ENCODE data around the gene ADAT3. TPM values are rescaled to one million over a fixed set of nuclear protein-coding genes. Genes with fewer than 3 reads are reported as not detected.
"Not testable (repeated sequence)": the region's sequence is repeated elsewhere in the genome, so short reads cannot be mapped to it uniquely, and the experiment has no call there.

Gene ADAT3
- total RNA-seq, 2 donors from 2014 or later: 3.9 to 8.4 TPM

DNA sequence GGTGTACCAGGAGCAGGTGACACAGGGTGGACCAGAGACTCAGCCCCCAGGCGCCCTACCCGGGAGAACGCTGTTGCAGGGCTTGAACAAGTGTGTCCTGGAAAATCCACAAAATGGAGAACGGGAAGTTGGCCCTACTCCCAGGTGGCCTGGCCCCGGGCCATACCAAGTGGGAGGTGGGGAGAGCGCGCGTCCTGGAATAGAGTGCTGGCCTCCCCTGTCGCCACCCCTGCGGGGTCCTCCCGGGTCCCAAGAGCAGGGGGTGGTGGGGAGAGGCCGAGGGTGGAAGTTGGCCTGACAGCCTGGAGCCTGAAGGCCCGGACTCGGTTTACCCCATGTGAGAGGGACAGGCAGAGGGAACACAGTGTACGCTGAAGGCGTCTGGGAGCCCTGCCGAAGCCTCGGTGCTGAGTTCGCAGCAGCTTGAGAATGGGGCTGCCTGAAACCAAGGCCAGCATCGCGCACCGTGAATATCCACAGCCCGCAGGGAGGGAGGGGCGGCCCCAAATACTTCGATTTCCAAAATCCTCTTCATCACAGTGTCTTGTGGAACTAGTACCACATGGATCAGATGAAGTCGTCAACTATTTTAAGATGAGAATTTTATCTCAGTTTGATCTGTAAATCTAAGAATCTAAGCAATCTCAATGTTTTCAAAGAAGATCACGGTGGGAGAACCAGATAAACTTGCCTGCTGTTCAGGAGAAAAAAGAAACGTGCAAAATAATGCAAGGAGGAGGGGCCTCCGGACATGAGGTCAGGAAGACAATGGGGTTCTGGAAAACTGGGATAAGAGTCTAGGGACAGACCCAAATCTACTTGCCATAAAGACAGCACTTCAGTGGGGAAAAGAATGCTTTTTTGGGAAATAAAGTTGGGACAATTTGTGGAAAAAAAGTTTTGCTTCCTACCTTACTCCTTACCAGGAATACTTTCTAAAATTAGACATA lies 31.4 kb upstream of the ADAT3 start:
- Histone ChIP-seq H3K4me3 (peak overlapping the region; percentile 71), H3K4me1 (ENCODE audit: control insufficient read depth in 1 of 2, low read depth in 2 of 2) (peaks cover 29 to 37% of the 10 kb centered on the region in 2 donors), H3K9me3 (no peaks in the 10 kb centered on the region), H3K27me3 (replicated peaks; ENCODE audit: insufficient read depth) (no peaks in the 10 kb centered on the region), H3K27ac (peak overlapping the region; percentile 1 to 34), H3K36me3 (no peaks in the 10 kb centered on the region)
- TF ChIP-seq, protein P1, sequence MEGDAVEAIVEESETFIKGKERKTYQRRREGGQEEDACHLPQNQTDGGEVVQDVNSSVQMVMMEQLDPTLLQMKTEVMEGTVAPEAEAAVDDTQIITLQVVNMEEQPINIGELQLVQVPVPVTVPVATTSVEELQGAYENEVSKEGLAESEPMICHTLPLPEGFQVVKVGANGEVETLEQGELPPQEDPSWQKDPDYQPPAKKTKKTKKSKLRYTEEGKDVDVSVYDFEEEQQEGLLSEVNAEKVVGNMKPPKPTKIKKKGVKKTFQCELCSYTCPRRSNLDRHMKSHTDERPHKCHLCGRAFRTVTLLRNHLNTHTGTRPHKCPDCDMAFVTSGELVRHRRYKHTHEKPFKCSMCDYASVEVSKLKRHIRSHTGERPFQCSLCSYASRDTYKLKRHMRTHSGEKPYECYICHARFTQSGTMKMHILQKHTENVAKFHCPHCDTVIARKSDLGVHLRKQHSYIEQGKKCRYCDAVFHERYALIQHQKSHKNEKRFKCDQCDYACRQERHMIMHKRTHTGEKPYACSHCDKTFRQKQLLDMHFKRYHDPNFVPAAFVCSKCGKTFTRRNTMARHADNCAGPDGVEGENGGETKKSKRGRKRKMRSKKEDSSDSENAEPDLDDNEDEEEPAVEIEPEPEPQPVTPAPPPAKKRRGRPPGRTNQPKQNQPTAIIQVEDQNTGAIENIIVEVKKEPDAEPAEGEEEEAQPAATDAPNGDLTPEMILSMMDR (IDR thresholded peaks at IDR 0.05): no peak
- DNase-seq (ENCODE audit: low spot score) (no peak), ATAC-seq (ENCODE audit: insufficient number of reproducible peaks, low FRiP score, low read depth) (no peak)

DNA sequence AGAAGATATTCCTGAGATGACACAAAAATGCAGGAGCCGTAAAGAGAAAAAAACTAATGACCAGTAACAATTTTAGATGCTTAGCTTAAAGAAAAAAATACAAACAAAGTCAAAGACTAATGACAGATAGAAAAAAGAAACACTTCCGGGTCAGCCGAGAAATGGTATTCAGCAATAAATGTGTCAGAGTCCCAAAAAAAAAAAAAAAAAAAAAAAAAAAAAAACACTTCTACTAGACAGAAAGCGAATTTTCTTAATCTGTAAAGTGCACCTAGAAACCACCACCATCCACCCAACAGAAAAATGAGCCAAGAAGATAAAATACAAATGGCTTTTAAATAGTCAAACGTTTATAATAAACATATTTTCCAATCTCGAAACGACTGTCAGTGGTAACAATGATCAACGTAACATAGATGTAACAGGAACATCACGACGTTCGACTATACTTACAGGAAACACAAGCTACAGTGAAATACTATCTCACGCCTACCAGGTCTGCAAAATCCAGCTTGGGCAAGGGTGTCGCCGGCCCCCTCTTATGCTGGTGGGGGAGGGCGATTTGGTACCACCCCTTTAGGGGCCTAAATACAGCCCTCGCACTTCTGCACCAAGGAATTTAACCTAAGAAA lies 30.5 kb upstream of the ADAT3 start:
- H3K4me1 ChIP-seq (ENCODE audit: control insufficient read depth in 1 of 2, low read depth in 2 of 2): peaks cover 29 to 37% of the 10 kb centered on the region in 2 donors
- DNase-seq (ENCODE audit: low spot score): no peak
- ATAC-seq (ENCODE audit: insufficient number of reproducible peaks, low FRiP score, low read depth): no peak
- H3K36me3 ChIP-seq: no peaks in the 10 kb centered on the region
- no peaks in the 10 kb centered on the region for H3K27me3 ChIP-seq (replicated peaks; ENCODE audit: insufficient read depth)
- TF ChIP-seq, protein P1 (IDR thresholded peaks at IDR 0.05): no peak
- H3K27ac ChIP-seq: peak overlapping the region; percentile 71 to 93
- no peaks in the 10 kb centered on the region for H3K9me3 ChIP-seq
- peak overlapping the region; percentile 71 for H3K4me3 ChIP-seq

DNA sequence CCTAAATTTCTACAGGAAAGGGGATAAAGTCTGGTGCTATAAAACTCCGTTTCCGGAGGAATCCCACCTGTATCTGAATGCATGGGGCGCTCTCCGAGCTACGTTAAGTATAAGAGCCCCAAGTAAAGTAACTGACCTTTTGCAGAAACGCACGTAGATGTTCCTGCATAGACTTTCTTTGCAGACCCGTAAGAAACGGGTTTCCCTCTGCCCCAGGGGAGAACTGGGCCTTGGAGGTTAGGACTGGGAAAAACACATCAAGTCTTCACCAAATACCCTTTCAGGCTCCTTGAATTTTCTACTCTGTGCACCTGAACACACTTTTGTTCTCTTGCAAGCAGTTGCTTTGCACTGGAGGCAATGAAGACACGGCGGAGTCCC lies 29.9 kb upstream of the ADAT3 start:
- DNase-seq (ENCODE audit: low spot score); ATAC-seq (ENCODE audit: insufficient number of reproducible peaks, low FRiP score, low read depth); H3K9me3 ChIP-seq; H3K27me3 ChIP-seq (replicated peaks; ENCODE audit: insufficient read depth); H3K36me3 ChIP-seq: not testable (repeated sequence)
- H3K4me3 ChIP-seq: peak overlapping the region; percentile 71
- H3K27ac ChIP-seq: peak overlapping the region; percentile 71 to 93
- H3K4me1 ChIP-seq (ENCODE audit: control insufficient read depth in 1 of 2, low read depth in 2 of 2): peaks cover 29 to 37% of the 10 kb centered on the region in 2 donors

DNA sequence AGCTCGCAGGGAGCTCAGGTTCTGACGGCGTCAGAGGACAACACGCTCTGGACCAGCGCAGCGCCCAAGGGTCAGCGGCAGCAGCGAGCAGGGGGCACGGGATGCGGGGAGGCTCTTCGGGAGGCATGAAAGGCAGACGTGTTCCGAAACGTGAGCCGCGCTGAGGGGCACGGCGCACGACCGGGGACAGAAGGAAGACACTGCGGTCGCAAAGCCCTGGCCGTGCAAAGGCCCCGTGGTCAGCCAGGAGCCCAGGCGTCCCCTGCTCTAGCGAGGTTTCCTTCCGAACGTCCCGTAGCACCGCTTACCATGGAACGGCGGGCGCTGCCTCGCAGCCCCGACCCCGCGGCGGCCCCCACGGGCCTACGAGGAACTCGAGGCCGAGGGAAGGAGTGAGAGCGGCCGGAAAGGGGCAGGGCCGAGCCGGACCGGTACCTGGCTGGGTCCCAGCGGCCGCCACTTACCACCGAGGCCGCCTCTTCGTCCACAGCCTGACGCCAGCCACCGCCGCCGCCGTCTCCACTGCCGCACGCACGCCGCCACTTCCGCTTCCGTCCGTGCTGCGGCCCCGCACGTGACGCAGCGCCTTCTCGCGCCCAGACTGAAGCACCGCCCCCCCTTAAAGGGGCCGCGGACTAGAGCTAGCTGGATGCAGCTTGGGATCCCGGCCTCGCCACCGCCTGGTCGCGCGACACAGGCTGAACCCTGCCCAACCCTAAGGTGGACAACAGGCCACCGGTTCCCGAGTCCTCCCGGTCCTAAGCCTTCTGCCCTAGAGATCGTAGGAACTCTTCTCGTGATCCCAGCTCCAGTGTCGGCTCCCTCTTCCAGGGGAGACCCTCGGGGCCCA lies 29.3 kb upstream of the ADAT3 start:
- Histone ChIP-seq H3K27ac (peak overlapping the region; percentile 71 to 93), H3K9me3 (no peaks in the 10 kb centered on the region), H3K4me1 (ENCODE audit: control insufficient read depth in 1 of 2, low read depth in 2 of 2) (peaks cover 29 to 41% of the 10 kb centered on the region in 2 donors), H3K36me3 (no peaks in the 10 kb centered on the region), H3K4me3 (peak overlapping the region; percentile 71), H3K27me3 (replicated peaks; ENCODE audit: insufficient read depth) (no peaks in the 10 kb centered on the region)
- DNase-seq (ENCODE audit: low spot score) (peak; percentile 74), ATAC-seq (ENCODE audit: insufficient number of reproducible peaks, low FRiP score, low read depth) (peak; percentile 81)
- TF ChIP-seq, protein P1 (IDR thresholded peaks at IDR 0.05): no peak

DNA sequence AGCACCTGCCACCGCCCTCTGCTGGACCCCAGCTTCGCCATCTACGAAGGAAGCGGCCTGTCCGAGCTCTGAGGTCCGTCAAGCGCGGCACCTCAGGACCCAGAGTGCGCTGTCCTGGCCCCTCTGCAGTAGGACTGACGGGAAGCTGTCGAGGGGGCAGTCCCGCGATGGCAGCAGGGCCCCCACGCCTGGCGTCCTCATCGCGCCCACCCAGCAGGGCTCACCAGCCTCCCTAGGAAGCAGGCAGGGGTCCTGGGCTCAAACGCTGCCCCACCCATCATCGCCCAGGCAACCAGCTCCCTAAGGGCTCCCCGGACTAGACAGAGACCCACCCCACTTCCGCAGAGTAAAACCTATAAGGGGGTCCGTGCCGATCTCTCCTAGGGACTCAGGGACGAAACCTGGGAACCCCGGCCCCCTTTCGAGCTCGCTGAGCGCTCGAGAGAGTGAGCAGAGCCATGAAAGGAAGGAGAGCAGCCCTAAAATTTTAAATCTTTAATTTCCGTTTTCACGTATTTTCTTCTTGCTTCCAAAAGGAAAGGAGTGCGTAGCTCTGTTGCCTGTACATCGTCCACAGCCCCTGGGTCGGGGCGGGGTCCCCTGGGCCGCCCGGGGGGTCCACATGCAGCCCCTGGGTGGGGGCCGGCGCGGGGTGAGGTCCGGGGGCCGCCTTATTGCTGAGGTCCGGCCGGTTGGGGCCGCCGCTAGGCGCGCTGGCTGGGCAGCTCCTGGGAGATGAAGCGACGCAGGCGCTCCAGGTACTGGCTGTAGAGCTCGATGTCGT lies 28.5 kb upstream of the ADAT3 start:
- Histone ChIP-seq H3K4me1 (ENCODE audit: control insufficient read depth in 1 of 2, low read depth in 2 of 2) (peaks cover 29 to 44% of the 10 kb centered on the region in 2 donors), H3K27ac (peak overlapping the region; percentile 71 to 93), H3K4me3 (peak overlapping the region; percentile 71)
- H3K36me3 ChIP-seq; ATAC-seq (ENCODE audit: insufficient number of reproducible peaks, low FRiP score, low read depth); H3K9me3 ChIP-seq; DNase-seq (ENCODE audit: low spot score); H3K27me3 ChIP-seq (replicated peaks; ENCODE audit: insufficient read depth): not testable (repeated sequence)

DNA sequence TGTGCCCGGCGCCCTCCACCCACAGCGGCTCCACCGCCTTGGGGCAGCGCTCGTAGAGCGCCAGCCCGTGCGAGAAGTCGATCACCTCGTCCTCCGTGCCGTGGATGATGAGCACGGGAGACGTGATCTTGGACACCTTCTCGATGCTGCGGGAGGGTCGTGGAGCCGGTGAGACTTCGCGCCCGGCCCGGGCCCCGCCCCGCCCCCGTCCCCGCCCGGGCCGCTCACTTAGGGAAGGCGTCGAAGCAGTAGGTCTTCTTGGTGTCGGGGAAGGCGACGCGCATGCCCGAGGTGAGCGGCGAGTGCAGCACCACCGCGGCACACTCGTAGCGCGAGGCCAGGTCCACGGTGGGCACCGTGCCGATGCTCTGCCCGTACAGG lies 27.9 kb upstream of the ADAT3 start:
- not testable (repeated sequence) for H3K36me3 ChIP-seq; H3K9me3 ChIP-seq; ATAC-seq (ENCODE audit: insufficient number of reproducible peaks, low FRiP score, low read depth); H3K4me3 ChIP-seq; DNase-seq (ENCODE audit: low spot score); H3K27me3 ChIP-seq (replicated peaks; ENCODE audit: insufficient read depth); H3K27ac ChIP-seq
- peaks cover 29 to 46% of the 10 kb centered on the region in 2 donors for H3K4me1 ChIP-seq (ENCODE audit: control insufficient read depth in 1 of 2, low read depth in 2 of 2)

DNA sequence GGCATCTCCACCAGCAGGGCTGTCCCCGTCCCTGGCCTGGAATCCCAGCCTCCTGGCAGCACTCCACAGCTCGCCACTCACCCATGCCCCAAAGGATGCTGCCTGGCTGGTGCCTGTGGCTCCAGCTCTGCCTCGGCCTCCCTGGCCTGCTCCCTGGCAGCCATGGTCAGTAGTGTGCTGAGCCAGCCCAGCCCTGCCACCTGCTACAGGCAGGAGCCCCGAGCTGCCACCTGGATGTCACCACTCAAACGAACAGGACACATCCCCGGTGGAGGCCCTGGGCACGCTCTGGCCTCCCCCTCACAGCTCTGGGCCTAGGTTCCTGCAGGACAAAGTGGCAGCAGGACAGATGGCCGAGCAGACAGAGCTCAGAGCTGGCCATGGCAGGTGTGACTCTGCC lies 26.6 kb upstream of the ADAT3 start:
- DNase-seq (ENCODE audit: low spot score); H3K9me3 ChIP-seq; ATAC-seq (ENCODE audit: insufficient number of reproducible peaks, low FRiP score, low read depth); H3K27me3 ChIP-seq (replicated peaks; ENCODE audit: insufficient read depth); H3K36me3 ChIP-seq; H3K27ac ChIP-seq; H3K4me3 ChIP-seq: not testable (repeated sequence)
- H3K4me1 ChIP-seq (ENCODE audit: control insufficient read depth in 1 of 2, low read depth in 2 of 2): peaks cover 28 to 46% of the 10 kb centered on the region in 2 donors

DNA sequence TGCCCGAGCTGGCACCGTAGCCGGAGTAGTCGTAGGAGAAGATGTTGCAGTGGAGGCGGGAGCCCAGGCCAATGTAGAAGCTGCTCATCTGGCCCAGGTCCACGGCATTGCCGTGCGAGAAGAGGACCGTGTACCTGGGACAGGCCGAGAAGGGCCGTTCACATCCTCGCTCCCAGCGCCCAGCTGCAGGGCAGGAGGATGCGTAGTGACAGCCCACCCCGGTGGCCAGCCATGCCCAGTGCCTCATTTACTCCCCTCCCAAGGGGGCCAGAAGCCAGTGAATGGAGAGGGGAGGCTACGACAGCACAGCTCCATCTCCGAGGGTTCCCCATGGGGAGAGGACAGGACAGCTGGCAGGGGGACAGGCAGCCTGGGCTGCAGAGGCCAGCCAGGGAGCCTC lies 25.2 kb upstream of the ADAT3 start:
- not testable (repeated sequence) for H3K9me3 ChIP-seq; H3K27ac ChIP-seq; ATAC-seq (ENCODE audit: insufficient number of reproducible peaks, low FRiP score, low read depth); H3K27me3 ChIP-seq (replicated peaks; ENCODE audit: insufficient read depth); DNase-seq (ENCODE audit: low spot score); H3K36me3 ChIP-seq; H3K4me3 ChIP-seq
- H3K4me1 ChIP-seq (ENCODE audit: control insufficient read depth in 1 of 2, low read depth in 2 of 2): peaks cover 25 to 46% of the 10 kb centered on the region in 2 donors
